NCI-H146 (cell line): Measurements from ENCODE around the gene ZDHHC18.

ENCODE experiments used
- DNase-seq: peaks from one replicate; lab custom pipeline; 2025; lab: John Stamatoyannopoulos, UW

Gene ZDHHC18

GRCh38 chr1:26826261-26827105 lies at the start of gene ZDHHC18:
Gene ZDHHC18 (plus strand): TSS chr1:26826688. CDS start chr1:26826805, 117 bp downstream.
- DNase-seq, result peak; percentile 45

GRCh38 chr1:26779098-26779668 lies 47.3 kb upstream of the ZDHHC18 start:
- DNase-seq, result no peak

- no peak for DNase-seq
Observed at GRCh38 chr1:26780344-26780957, 46.0 kb upstream of the ZDHHC18 start.

DNA sequence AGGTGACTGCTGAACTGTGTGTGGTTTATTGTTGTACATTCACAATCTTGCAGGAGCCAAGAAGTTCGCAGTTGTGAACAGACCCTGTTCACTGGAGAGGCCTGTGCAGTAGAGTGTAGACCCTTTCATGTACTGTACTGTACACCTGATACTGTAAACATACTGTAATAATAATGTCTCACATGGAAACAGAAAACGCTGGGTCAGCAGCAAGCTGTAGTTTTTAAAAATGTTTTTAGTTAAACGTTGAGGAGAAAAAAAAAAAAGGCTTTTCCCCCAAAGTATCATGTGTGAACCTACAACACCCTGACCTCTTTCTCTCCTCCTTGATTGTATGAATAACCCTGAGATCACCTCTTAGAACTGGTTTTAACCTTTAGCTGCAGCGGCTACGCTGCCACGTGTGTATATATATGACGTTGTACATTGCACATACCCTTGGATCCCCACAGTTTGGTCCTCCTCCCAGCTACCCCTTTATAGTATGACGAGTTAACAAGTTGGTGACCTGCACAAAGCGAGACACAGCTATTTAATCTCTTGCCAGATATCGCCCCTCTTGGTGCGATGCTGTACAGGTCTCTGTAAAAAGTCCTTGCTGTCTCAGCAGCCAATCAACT lies 45.2 kb upstream of the ZDHHC18 start:
- DNase-seq, result no peak

- no peak for DNase-seq
Observed at GRCh38 chr1:26782521-26783212, 43.8 kb upstream of the ZDHHC18 start.

DNA sequence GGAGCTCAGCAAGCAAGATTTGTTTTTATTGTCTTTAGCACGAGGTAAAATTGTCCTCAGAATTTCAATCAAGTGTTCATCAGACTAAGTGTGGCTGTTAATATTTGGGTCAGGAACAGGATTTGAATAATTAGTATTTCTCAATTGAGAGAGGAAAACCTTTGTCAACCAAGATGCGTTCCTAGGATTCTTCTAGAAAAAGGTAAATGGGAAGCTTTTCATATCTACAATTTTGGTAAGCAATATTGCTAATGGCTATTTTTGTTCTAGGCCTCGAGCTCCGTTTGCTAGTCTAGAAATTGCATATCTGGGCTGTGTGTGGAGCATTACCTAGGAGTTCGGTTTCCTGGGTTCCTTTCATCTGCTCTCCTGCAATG lies 42.9 kb upstream of the ZDHHC18 start:
- DNase-seq, result no peak

- peak; percentile 42 for DNase-seq
Observed at GRCh38 chr1:26784023-26784871, 42.2 kb upstream of the ZDHHC18 start.

DNA sequence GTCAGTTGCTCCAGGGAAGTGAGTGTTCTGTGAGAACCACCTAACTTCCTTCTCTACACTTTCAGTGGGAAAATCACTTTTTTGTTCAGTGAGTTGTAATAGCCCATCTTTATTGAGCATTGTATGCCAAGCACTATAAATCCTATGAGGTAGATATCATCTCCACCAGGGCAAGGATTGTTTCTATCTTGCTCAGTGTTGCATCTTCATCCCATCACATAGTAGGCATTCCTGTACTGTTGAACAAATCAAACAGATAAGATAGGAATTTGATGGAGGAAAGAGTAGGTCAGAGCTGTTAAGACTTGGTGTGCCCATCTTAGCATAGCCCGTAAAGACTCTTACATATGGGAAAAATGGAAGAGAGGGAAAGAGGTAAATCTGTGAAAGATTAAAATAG lies 41.6 kb upstream of the ZDHHC18 start:
- DNase-seq, result no peak

GRCh38 chr1:26785611-26786436 lies 40.7 kb upstream of the ZDHHC18 start:
- no peak for DNase-seq

GRCh38 chr1:26786437-26787380 lies 39.8 kb upstream of the ZDHHC18 start:
- DNase-seq, result peak; percentile 21

- peak; percentile 59 for DNase-seq
Observed at GRCh38 chr1:26787381-26787705, 39.1 kb upstream of the ZDHHC18 start.

DNA sequence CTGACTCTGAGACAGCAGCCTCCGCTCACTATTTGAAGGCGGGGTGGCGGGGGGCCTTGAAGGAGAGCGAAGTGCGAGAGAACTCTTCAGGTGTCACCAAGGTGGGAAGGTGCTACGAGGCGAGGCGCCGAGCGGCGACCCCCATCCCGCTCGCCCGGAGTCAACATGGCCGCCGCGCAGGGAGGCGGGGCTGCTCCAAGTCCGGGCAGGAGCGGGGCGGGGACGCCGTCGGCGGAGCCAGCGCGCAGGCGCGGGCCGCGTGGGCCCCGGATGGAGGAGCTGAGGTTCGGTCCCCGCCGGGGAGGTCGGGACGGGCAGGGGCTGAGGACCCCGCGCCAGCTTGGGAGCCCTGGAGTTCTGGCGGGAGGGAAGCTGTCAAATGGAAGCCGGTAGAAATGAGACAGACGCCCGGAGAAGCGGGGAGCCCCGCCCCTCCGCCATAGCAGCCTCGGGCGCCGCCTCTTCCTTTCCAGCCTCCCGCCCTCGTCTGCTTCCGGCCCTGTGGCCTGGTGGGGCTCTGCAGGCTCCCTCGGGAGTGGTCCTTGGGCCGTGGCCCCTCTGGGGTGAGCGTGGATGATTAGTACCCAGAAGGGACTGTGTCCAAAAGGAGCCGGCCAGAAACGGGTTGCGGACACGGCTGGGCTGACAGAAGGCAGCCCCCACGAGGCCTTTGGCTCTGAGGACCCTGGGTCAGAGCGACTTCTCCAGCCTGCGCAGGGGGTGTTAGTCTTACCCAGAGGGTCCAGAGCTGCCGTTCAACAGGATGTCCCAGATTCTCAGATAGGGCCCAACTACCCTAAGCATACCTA lies 38.6 kb upstream of the ZDHHC18 start, which contains the start of gene PIGV:
PIGV (plus strand) TSS at position 245 of the 809 bp plus-strand sequence. CDS start 2,866 bp downstream, outside the sequence.
- peak; percentile 77 for DNase-seq

GRCh38 chr1:26788515-26788785 lies 38.0 kb upstream of the ZDHHC18 start:
- no peak for DNase-seq

DNA sequence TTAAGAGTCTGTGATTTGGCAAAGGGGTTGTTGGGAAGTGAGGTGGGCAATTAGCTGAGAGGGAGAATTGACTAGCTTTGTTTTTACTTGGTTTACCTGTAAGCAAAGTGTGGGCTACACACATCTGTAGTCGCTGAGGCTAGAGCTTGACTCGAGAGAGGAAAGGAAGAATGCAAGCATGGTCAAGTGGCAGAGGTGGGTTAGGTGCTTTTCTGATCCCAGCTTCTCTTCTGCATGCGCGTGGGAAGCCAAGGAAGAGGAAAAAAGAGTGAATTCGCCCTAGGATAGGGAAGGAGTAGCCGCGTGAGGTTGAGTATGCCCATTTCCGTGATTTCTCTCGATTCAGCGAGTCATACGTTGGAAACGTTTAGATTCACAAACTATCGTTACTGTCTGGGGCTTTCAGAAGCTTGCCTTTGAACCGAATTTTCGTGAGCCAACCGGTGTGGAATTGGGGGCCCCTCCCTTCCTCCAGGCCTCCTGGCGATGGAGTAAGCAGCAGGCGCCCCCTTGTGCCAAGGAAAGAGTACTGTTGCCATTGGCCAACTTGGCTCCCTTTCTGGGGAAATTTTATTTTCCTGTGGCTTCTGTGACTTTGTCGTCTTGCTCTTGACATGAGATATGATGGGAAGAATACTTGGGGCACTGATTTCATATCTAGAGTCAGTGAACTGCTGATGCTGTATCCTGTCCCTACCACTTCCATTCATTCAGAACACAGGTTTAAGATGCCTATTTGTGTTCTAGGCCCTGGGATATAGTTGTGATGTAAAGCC lies 37.5 kb upstream of the ZDHHC18 start:
- peak; percentile 72 for DNase-seq

GRCh38 chr1:26789612-26789865 lies 36.9 kb upstream of the ZDHHC18 start:
- DNase-seq, result no peak

DNA sequence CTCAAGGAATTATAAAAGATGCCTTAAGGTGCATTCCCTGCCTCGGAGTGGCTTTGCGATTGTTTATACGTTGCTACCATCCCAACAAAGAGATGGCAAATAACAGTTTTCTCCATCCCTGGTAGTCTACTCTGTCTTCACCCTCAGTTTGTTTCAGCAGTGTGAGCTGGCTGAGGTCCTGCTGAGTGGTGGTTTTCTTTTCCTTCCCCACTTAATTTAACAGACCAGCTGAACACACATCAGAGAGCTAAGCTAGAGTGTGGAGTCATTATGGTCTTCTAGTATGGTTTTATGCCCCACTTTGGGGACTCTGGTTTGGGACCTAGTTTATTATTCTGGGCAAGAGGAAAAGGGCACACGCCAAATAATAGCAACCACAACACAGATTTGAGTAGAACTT lies 36.6 kb upstream of the ZDHHC18 start:
- peak; percentile 15 for DNase-seq

DNA sequence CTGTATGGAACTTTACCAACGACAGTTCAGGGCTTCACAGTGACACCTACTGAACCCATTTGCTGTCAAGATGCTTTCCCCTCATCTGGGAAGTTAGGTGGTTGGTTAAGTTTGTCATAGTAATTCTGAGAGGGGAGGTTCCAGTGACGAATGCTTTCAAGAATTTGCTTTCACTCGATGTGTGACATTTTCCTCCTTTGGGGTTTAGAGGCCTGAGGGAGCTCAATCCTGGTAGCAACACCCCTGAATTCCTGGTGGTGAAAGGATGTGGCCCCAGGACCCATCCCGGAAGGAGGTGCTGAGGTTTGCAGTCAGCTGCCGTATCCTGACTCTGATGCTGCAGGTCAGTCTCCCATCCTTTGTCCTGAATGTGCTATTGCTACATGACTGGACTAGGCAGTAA lies 35.9 kb upstream of the ZDHHC18 start:
- DNase-seq, result no peak

DNA sequence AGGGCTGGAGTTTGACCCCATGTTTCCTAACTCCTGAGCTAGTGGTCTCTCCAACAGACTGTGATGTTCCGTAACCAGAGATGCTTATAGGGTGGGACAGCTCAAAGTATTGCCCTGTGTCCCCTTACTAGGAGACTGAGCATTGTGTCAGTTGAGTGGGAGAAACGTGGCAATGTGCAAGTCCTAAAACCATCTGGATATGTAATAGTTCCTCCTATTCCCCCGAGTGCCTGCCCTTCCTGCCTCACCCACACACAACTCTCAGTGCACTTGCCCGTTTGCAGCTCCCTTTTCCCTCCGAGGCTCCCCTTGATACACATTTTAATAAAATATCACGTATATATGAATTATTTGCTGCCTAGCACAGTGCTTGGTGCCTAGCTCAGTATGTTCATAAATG lies 35.3 kb upstream of the ZDHHC18 start:
- no peak for DNase-seq
